ENCODE data around the gene ARL5B. TPM values are rescaled to one million over a fixed set of nuclear protein-coding genes. Genes with fewer than 3 reads are reported as not detected.

ARL5B gene
- total RNA-seq, 6 donors from 2014 or later: 6.2 to 31.3 (median 8.7) TPM

DNA sequence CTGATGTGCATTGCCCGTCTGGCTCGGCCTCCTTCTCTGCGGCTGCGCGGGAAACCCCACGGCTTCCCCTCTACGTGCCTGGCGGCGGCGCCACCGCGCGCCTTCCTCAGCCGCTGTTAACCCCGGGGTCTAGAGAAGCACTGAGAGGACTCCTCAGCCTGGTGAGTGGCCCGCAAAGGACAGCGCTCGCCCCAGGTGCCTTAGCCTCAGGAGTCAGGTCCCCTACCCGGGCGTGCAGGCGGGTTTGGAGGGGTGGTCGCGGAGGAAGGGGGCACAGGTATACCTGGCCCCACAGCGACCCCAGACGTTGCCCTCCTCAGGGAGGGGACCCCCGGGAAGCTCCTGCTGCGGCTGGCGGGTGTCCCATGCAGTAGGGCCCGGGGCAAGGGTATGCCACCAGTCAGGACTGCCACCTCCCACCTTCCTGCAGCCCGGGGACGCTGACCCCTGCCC lies 51.0 kb downstream of the ARL5B start:
- DNase-seq: peak in 1 of 2 donors; percentile 79
- 90 to 91% methylated on average over 17 to 19 of the region's 31 CpGs for WGBS, 2 donors
- no peaks in the 10 kb centered on the region for H3K27me3 ChIP-seq
- no peak overlapping the region for H3K27ac ChIP-seq
- TF ChIP-seq POLR2A (IDR thresholded peaks at IDR 0.05): no peak
- TF ChIP-seq POLR2AphosphoS5 (IDR thresholded peaks at IDR 0.05): no peak
- TF ChIP-seq, protein P1, sequence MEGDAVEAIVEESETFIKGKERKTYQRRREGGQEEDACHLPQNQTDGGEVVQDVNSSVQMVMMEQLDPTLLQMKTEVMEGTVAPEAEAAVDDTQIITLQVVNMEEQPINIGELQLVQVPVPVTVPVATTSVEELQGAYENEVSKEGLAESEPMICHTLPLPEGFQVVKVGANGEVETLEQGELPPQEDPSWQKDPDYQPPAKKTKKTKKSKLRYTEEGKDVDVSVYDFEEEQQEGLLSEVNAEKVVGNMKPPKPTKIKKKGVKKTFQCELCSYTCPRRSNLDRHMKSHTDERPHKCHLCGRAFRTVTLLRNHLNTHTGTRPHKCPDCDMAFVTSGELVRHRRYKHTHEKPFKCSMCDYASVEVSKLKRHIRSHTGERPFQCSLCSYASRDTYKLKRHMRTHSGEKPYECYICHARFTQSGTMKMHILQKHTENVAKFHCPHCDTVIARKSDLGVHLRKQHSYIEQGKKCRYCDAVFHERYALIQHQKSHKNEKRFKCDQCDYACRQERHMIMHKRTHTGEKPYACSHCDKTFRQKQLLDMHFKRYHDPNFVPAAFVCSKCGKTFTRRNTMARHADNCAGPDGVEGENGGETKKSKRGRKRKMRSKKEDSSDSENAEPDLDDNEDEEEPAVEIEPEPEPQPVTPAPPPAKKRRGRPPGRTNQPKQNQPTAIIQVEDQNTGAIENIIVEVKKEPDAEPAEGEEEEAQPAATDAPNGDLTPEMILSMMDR (IDR thresholded peaks at IDR 0.05): no peak
- no peak for TF ChIP-seq EP300 (IDR thresholded peaks at IDR 0.05)
- H3K9me3 ChIP-seq: no peaks in the 10 kb centered on the region
- no peak overlapping the region for H3K4me3 ChIP-seq
- no peaks in the 10 kb centered on the region for H3K4me1 ChIP-seq
- ATAC-seq (ENCODE audit: low FRiP score in 2 of 2): peak in 1 of 2 donors; percentile 58
- no peaks in the 10 kb centered on the region for H3K36me3 ChIP-seq

DNA sequence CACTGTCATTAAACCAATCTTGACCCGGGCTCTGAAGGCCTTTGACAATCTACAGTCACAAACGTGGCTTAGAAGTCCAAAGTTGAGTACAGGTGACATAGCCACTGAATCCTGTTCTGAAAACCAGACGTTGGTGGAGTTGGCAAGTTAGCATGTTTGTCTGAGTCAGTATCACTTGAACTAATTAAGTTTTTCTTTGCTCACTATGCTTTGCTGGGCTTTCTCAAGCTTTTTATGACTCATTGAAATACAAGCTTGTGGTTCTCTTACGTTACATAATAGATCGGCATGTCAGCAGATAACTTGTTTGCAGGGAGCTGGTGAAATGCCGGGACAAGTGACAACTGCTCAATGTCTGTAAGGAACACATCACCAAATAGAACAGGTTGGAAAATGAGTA lies 53.8 kb downstream of the ARL5B start:
- Histone ChIP-seq H3K9me3 (no peaks in the 10 kb centered on the region), H3K4me3 (no peak overlapping the region), H3K4me1 (no peaks in the 10 kb centered on the region), H3K36me3 (no peaks in the 10 kb centered on the region), H3K27me3 (no peaks in the 10 kb centered on the region), H3K27ac (no peak overlapping the region)
- 63 to 65% methylated on average over 6 of the region's 6 CpGs for WGBS, 2 donors
- DNase-seq (peak in 1 of 2 donors; percentile 21), ATAC-seq (ENCODE audit: low FRiP score in 2 of 2) (peak; percentile 78 to 79)
- TF ChIP-seq POLR2A (IDR thresholded peaks at IDR 0.05) (no peak), POLR2AphosphoS5 (IDR thresholded peaks at IDR 0.05) (no peak), EP300 (IDR thresholded peaks at IDR 0.05) (no peak)
- TF ChIP-seq, protein P1 (IDR thresholded peaks at IDR 0.05): no peak

DNA sequence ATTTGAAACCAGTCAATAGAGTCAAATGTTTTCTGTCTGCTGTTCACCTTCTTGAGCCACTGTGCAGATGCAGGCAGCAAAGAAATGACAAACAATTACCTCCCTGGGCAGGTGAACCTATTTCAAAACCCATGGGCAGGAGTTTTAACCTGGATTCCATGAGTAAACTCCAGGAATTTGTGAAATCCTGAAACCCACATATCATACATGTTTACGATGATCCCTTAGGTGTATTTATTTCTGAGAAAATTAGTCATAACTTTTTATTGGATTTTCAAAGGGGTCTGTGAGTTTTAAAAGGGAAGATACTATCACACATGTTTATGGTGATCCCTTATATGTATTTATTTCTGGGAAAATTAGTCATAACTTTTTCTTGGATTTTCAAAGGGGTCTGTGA lies 59.8 kb downstream of the ARL5B start:
- 47 to 100% methylated on average over 1 of the region's 1 CpG for WGBS, 2 donors
- H3K27me3 ChIP-seq: no peaks in the 10 kb centered on the region
- H3K4me1 ChIP-seq: no peaks in the 10 kb centered on the region
- H3K9me3 ChIP-seq: no peaks in the 10 kb centered on the region
- no peak for ATAC-seq (ENCODE audit: low FRiP score in 2 of 2)
- H3K36me3 ChIP-seq: no peaks in the 10 kb centered on the region
- no peak for DNase-seq
- no peak overlapping the region for H3K4me3 ChIP-seq
- TF ChIP-seq, protein P1 (IDR thresholded peaks at IDR 0.05): no peak
- TF ChIP-seq POLR2A (IDR thresholded peaks at IDR 0.05) (no peak), EP300 (IDR thresholded peaks at IDR 0.05) (no peak), POLR2AphosphoS5 (IDR thresholded peaks at IDR 0.05) (no peak)
- H3K27ac ChIP-seq: no peak overlapping the region

DNA sequence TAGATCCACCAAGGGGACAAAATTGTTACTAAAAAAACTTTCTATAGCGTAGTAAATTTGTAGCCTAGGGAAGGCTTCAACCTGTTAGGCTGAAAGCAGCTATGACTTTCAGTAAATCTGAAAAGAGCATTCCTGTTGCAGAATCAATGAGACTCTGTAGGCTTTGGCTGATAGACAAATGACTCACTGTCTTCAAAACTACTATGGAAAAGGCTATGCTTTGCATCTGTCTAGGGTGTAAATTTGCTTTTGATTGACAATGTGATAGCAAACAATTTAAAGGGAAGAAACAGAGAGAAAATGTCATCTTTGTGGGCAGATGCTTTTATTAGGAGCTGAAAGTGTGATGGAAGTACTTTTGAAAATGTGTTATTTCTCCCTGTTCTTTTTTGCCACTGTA lies 60.6 kb downstream of the ARL5B start:
- no peak overlapping the region for H3K27ac ChIP-seq
- H3K4me3 ChIP-seq: no peak overlapping the region
- H3K27me3 ChIP-seq: no peaks in the 10 kb centered on the region
- ATAC-seq (ENCODE audit: low FRiP score in 2 of 2) (no peak), DNase-seq (no peak)
- 84 to 93% methylated on average over 1 of the region's 1 CpG for WGBS, 2 donors
- H3K9me3 ChIP-seq: no peaks in the 10 kb centered on the region
- no peaks in the 10 kb centered on the region for H3K36me3 ChIP-seq
- TF ChIP-seq, protein P1 (IDR thresholded peaks at IDR 0.05): no peak
- TF ChIP-seq POLR2A (IDR thresholded peaks at IDR 0.05): no peak
- TF ChIP-seq POLR2AphosphoS5 (IDR thresholded peaks at IDR 0.05): no peak
- H3K4me1 ChIP-seq: no peaks in the 10 kb centered on the region

DNA sequence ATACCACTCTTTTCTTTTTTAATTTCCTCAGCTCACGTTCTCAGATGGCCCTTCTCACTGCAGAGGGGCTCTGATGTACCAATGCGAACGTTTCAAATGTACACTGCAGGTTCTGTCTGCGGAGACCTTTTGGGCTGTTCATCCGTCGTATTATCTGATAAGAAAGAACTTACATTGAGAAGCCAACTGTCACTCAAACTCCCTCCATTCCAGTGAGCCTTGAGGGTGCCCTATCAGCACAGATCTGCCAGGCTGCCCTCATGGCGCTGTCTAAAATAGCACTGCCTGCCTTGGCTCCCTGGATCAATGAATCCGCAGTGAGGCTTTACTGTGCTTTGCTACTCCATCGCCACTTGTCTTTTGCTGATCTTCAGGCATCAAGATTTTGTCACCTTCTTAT lies 61.8 kb downstream of the ARL5B start:
- WGBS, 2 donors: 72 to 76% methylated on average over 8 of the region's 9 CpGs

More for the DNA sequence above, 61.8 kb downstream of the ARL5B start:
- H3K27me3 ChIP-seq: no peaks in the 10 kb centered on the region
- no peak for DNase-seq
- no peaks in the 10 kb centered on the region for H3K36me3 ChIP-seq
- no peak overlapping the region for H3K4me3 ChIP-seq
- no peak for ATAC-seq (ENCODE audit: low FRiP score in 2 of 2)
- no peak overlapping the region for H3K27ac ChIP-seq
- no peaks in the 10 kb centered on the region for H3K4me1 ChIP-seq
- TF ChIP-seq EP300 (IDR thresholded peaks at IDR 0.05) (no peak), POLR2A (IDR thresholded peaks at IDR 0.05) (no peak), POLR2AphosphoS5 (IDR thresholded peaks at IDR 0.05) (no peak)
- TF ChIP-seq, protein P1 (IDR thresholded peaks at IDR 0.05): no peak
- H3K9me3 ChIP-seq: no peaks in the 10 kb centered on the region

All from upper lobe of left lung (tissue), 6 donors.